H1 (cell line): ENCODE results near the gene TGM2. TPM values are rescaled to one million over a fixed set of nuclear protein-coding genes. Genes with fewer than 3 reads are reported as not detected.

Source experiments
- CTCF ChIA-PET: fragments of 300-600 bp; sonication (Branson Sonifier 250); formaldehyde crosslinking; loops from one replicate; lab custom pipeline; 2021; ENCODE audit not compliant: partially characterized antibody; lab: Charles Lee
- POLR2A ChIA-PET: fragments of 300-600 bp; sonication (Branson Sonifier 250); formaldehyde crosslinking; loops from one replicate; lab custom pipeline; 2021; ENCODE audit warnings: inconsistent platforms; ENCODE audit not compliant: partially characterized antibody; lab: Charles Lee
- DNase-seq, 2 experiments: peaks; one replicate each; pipeline versions ENCODE4 v3.0.0 to v3.0.0-alpha.2; 2010 to 2022; ENCODE audit warnings: low spot score in 2 of 2, low read depth in 1 of 2, mixed read lengths in 1 of 2
- FAIRE-seq: peaks from 2 replicates; lab custom pipeline; 2011; peaks lifted over from hg19 to GRCh38; lab: Jason Lieb, UNC
- H2AFZ ChIP-seq: 2 replicates; pipeline ENCODE4 v1.8.1; 2012; ENCODE audit warnings: low read length, inconsistent platforms
- H2AK5ac ChIP-seq: 2 replicates; pipeline ENCODE4 v1.6.1; 2013; ENCODE audit warnings: low read depth, low read length
- H2BK120ac ChIP-seq: replicated peaks from 2 replicates; pipeline ENCODE3; 2013; ENCODE audit warnings: low read depth, low read length, inconsistent platforms
- H2BK12ac ChIP-seq: 2 replicates; pipeline ENCODE4 v1.6.1; 2013; ENCODE audit warnings: low read depth, low read length
- H2BK15ac ChIP-seq: 2 replicates; pipeline ENCODE4 v1.6.1; 2013; ENCODE audit warnings: low read length
- H2BK20ac ChIP-seq: 2 replicates; pipeline ENCODE4 v1.6.1; 2013; ENCODE audit warnings: low read length
- H2BK5ac ChIP-seq: 2 replicates; pipeline ENCODE4 v1.6.1; 2013; ENCODE audit warnings: low read depth, low read length
- H3K14ac ChIP-seq: 2 replicates; pipeline ENCODE4 v1.6.1; 2013; ENCODE audit warnings: inconsistent platforms; ENCODE audit not compliant: insufficient read length
- H3K18ac ChIP-seq: 2 replicates; pipeline ENCODE4 v1.6.1; 2013; ENCODE audit warnings: low read length; ENCODE audit errors: extremely low read depth
- H3K23ac ChIP-seq: 2 replicates; pipeline ENCODE4 v1.6.1; 2013; ENCODE audit warnings: inconsistent platforms; ENCODE audit not compliant: insufficient read length
- H3K23me2 ChIP-seq: 2 replicates; pipeline ENCODE4 v1.6.1; 2013; ENCODE audit warnings: low read depth, low read length
- H3K27ac ChIP-seq: 2 replicates; pipeline ENCODE4 v1.6.1; 2011; ENCODE audit warnings: low read depth, low read length, inconsistent platforms
- H3K27me3 ChIP-seq, 4 experiments: replicated peaks in 1 of 4; 1 replicate in 1 of 4; 2 replicates in 3 of 4; pipeline versions ENCODE4 v1.6.1 to v1.8.1; 2011 to 2013; ENCODE audit warnings: low read length in 3 of 4, mild to moderate bottlenecking in 3 of 4, inconsistent platforms in 2 of 4, mixed read lengths in 2 of 4, moderate library complexity in 1 of 4; ENCODE audit not compliant: control insufficient read depth in 3 of 4, insufficient read depth in 3 of 4; ENCODE audit errors: extremely low read depth in 1 of 4
- H3K36me3 ChIP-seq, 4 experiments: 2 replicates each; pipeline versions ENCODE4 v1.6.1 to v1.8.1; 2011 to 2013; ENCODE audit warnings: mild to moderate bottlenecking in 4 of 4, low read length in 3 of 4, moderate library complexity in 2 of 4, control low read depth in 1 of 4, inconsistent platforms in 1 of 4; ENCODE audit not compliant: insufficient read depth in 4 of 4, control insufficient read depth in 2 of 4
- H3K4ac ChIP-seq: replicated peaks from 2 replicates; pipeline ENCODE3; 2013; ENCODE audit warnings: low read length, low read depth, mixed read lengths, inconsistent platforms; ENCODE audit not compliant: insufficient read length
- H3K4me1 ChIP-seq, 4 experiments: replicated peaks in 1 of 4; 1 replicate in 1 of 4; 2 replicates in 3 of 4; pipeline versions ENCODE4 v1.6.1 to v1.8.1; 2011 to 2013; ENCODE audit warnings: low read length in 3 of 4, inconsistent platforms in 2 of 4, mixed read lengths in 1 of 4; ENCODE audit not compliant: insufficient read depth in 4 of 4, control insufficient read depth in 3 of 4
- H3K4me2 ChIP-seq, 2 experiments: 2 replicates each; pipeline versions ENCODE4 v1.6.1 to v1.8.1; 2011 to 2013; ENCODE audit warnings: low read depth in 2 of 2, low read length in 2 of 2, control low read depth in 1 of 2, inconsistent platforms in 1 of 2, mild to moderate bottlenecking in 1 of 2; ENCODE audit not compliant: insufficient read depth in 1 of 2
- H3K4me3 ChIP-seq, 4 experiments: fragments of 200-600, 300-600 bp in 1 of 4; sonication (generic), shearing (Covaris generic), sonication (Bioruptor Twin) in 1 of 4; 2 replicates each; pipeline versions ENCODE4 v1.5.1 to v1.8.1; 2011 to 2016; ENCODE audit warnings: low read length in 4 of 4, low read depth in 3 of 4, control low read depth in 2 of 4, inconsistent platforms in 2 of 4, mild to moderate bottlenecking in 2 of 4, mixed read lengths in 1 of 4, moderate library complexity in 1 of 4; ENCODE audit not compliant: insufficient read depth in 2 of 4; ENCODE audit errors: extremely low read depth in 1 of 4
- H3K56ac ChIP-seq: replicated peaks from 2 replicates; pipeline ENCODE3; 2013; ENCODE audit warnings: low read depth, mild to moderate bottlenecking, mixed read lengths, low read length, inconsistent platforms; ENCODE audit not compliant: insufficient read length
- H3K79me1 ChIP-seq: 2 replicates; pipeline ENCODE4 v1.6.1; 2013; ENCODE audit warnings: low read depth, low read length, control low read depth
- H3K79me2 ChIP-seq, 2 experiments: 2 replicates each; pipeline versions ENCODE4 v1.6.1 to v1.8.1; 2012 to 2013; ENCODE audit warnings: low read length in 2 of 2, mild to moderate bottlenecking in 2 of 2, inconsistent platforms in 1 of 2; ENCODE audit not compliant: insufficient read depth in 2 of 2, control insufficient read depth in 1 of 2
- H3K9ac ChIP-seq, 4 experiments: replicated peaks in 1 of 4; 1 replicate in 1 of 4; 2 replicates in 3 of 4; pipeline versions ENCODE4 v1.6.1 to v1.8.1; 2011 to 2013; ENCODE audit warnings: low read depth in 3 of 4, low read length in 3 of 4, control low read depth in 2 of 4, mild to moderate bottlenecking in 2 of 4, moderate library complexity in 2 of 4, inconsistent platforms in 1 of 4; ENCODE audit errors: extremely low read depth in 1 of 4
- H3K9me3 ChIP-seq, 2 experiments: 2 replicates each; pipeline versions ENCODE4 v1.6.1 to v1.8.1; 2012 to 2013; ENCODE audit warnings: mild to moderate bottlenecking in 2 of 2, moderate library complexity in 2 of 2, control low read depth in 1 of 2, inconsistent platforms in 1 of 2, low read depth in 1 of 2, low read length in 1 of 2, mixed read lengths in 1 of 2; ENCODE audit not compliant: insufficient read depth in 2 of 2
- H4K20me1 ChIP-seq, 2 experiments: replicated peaks in 1 of 2; 2 replicates each; pipeline versions ENCODE3 to v1.8.1; 2011 to 2013; ENCODE audit warnings: inconsistent platforms in 2 of 2, low read length in 2 of 2, mild to moderate bottlenecking in 1 of 2; ENCODE audit not compliant: insufficient read depth in 2 of 2, control insufficient read depth in 1 of 2
- H4K5ac ChIP-seq: 2 replicates; pipeline ENCODE4 v1.6.1; 2013; ENCODE audit warnings: low read length, low read depth, mixed read lengths, inconsistent platforms; ENCODE audit not compliant: insufficient read length
- H4K8ac ChIP-seq: 2 replicates; pipeline ENCODE4 v1.8.0; 2013; ENCODE audit warnings: mild to moderate bottlenecking, moderate library complexity, low read length, inconsistent platforms; ENCODE audit not compliant: insufficient read depth; ENCODE audit errors: extremely low read depth
- H4K91ac ChIP-seq: replicated peaks from 2 replicates; pipeline ENCODE3; 2013; ENCODE audit warnings: low read length, mixed read lengths, inconsistent platforms; ENCODE audit not compliant: insufficient read length
- CBX8 ChIP-seq: fragments of 300-800, 300-1000 bp; sonication (generic); IDR thresholded peaks from 2 replicates; pipeline ENCODE4 v1.7.1; 2016; ENCODE audit warnings: low read depth, low read length, borderline replicate concordance
- RBBP5 ChIP-seq: IDR thresholded peaks from 2 replicates; pipeline ENCODE4 v1.7.1; 2012; ENCODE audit warnings: low read depth, mild to moderate bottlenecking, inconsistent platforms, low read length, moderate library complexity, borderline replicate concordance
- ZNF274 ChIP-seq: IDR thresholded peaks from 2 replicates; pipeline ENCODE4 v1.7.0; 2012; ENCODE audit warnings: low read length, borderline replicate concordance; ENCODE audit errors: extremely low read depth
- WGBS, 2 experiments: shearing (Covaris generic) in 1 of 2; methylation state at CpG; one replicate each; pipeline versions ENCODE4 v1.1.6 to v1.1.7; 2013 to 2015; ENCODE audit warnings: low lambda C conversion rate in 2 of 2, mixed read lengths in 2 of 2, inconsistent platforms in 1 of 2, low coverage in 1 of 2, missing lambda C conversion rate in 1 of 2; ENCODE audit not compliant: insufficient replicate concordance in 2 of 2, insufficient coverage in 1 of 2, insufficient read length in 1 of 2; ENCODE audit errors: extremely low coverage in 1 of 2, missing lambda C conversion rate in 1 of 2; 5-methylcytosine and 5-hydroxymethylcytosine counted together
- polyA plus RNA-seq, 7 experiments: library from polyadenylated mRNA; depleted of rRNA in 3 of 7; stranded (reverse) in 5 of 7; unstranded in 2 of 7; fragments of >200 nt in 5 of 7; fragments of 200-250 nt in 2 of 7; gene quantifications; 1 replicate in 5 of 7; 2 replicates in 1 of 7; 4 replicates in 1 of 7; pipeline versions ENCODE4 v1.2.1 to v1.2.3, GENCODE V29; 2011 to 2013; ENCODE audit warnings: missing spikeins in 2 of 7, mixed read lengths in 2 of 7
- total RNA-seq: library from RNA; stranded (reverse); fragmentation: NEBNext Ultra II Directional; extraction: Animal tissue kit (Norgen Biotek cat#: 25700); gene quantifications from 2 replicates; pipeline ENCODE4 v1.2.1, GENCODE V29; 2021

TGM2 gene
- total and polyA plus RNA-seq, 2 of the 8 experiments (the other 6 are each of a cell fraction or from before 2014, with no cell fraction given) = 0.86 to 1.0 TPM

DNA sequence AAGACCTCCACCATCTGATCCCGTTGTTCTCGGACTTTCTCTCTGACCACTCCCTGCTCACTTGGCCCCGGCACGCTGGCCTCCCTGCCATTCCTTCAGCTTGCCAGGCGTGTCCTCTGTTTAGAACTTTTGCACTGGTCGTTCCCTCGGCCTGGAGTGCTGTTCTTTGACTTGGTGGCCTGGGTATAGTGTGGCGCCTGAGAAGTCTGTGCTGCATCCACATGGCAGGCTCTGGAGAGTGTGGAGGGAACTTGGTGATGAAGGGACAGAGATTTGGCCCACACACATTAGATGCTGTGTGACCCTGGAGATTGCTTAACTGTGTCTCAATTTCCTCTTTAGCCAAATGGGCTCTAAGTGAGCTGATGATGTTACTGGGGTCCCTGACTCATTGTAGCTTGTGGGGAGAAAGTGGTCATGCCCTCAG is 13.0 kb upstream of the TGM2 start:
- FAIRE-seq = no peak
- no peak overlapping the region for H2BK15ac ChIP-seq
- H4K20me1 ChIP-seq = peaks cover 0 to 3% of the 10 kb centered on the region in 2 experiments
- no peaks in the 10 kb centered on the region for H3K23me2 ChIP-seq
- H3K79me1 ChIP-seq = no peaks in the 10 kb centered on the region
- 76% methylated on average over 8 of the region's 8 CpGs; no CpG with 5 or more reads in 1 of the 2 experiments for WGBS, 2 experiments
- H4K91ac ChIP-seq = no peak overlapping the region
- no peak overlapping the region for H2AFZ ChIP-seq
- no peaks in the 10 kb centered on the region for H3K36me3 ChIP-seq
- H2BK5ac ChIP-seq = no peak overlapping the region
- H3K27me3 ChIP-seq = no peaks in the 10 kb centered on the region
- no peaks in the 10 kb centered on the region for H3K9me3 ChIP-seq
- no peaks in the 10 kb centered on the region for H3K4me1 ChIP-seq
- no peak overlapping the region for H3K56ac ChIP-seq
- H3K4ac ChIP-seq = no peak overlapping the region
- no peak overlapping the region for H3K27ac ChIP-seq
- CTCF ChIA-PET = interaction anchor here (0.6 to 1.3 kb wide), 5 partner anchors 17 to 86 kb away, joined by 3 to 6 read pairs (median 3); no protein-coding TSS in a partner anchor
- no peak overlapping the region for H3K4me2 ChIP-seq
- no peak overlapping the region for H2AK5ac ChIP-seq
- H3K18ac ChIP-seq = no peak overlapping the region
- H3K79me2 ChIP-seq = no peaks in the 10 kb centered on the region
- no peak overlapping the region for H3K9ac ChIP-seq
- H2BK12ac ChIP-seq = no peak overlapping the region
- TF ChIP-seq RBBP5 (no peak), ZNF274 (no peak), CBX8 (no peak)
- TF ChIP-seq, all 59 proteins: peak for 0
- Histone ChIP-seq H2BK20ac (no peak overlapping the region), H2BK120ac (no peak overlapping the region), H3K23ac (no peak overlapping the region), H3K14ac (no peak overlapping the region), H4K5ac (no peak overlapping the region), H3K4me3 (no peak overlapping the region), H4K8ac (no peak overlapping the region; the same call in 1 of the 2 replicates)
- POLR2A ChIA-PET = no interaction called here
- no peak for DNase-seq
